Gastrocnemius medialis (tissue), 4 donors: ENCODE measurements around the gene C9orf40. TPM values are rescaled to one million over a fixed set of nuclear protein-coding genes. Genes with fewer than 3 reads are reported as not detected.

ENCODE experiments used
- ATAC-seq, 2 donors: fragments of 150-250 bp; one replicate each; pipeline ENCODE4 v1.9.1; 2016
- DNase-seq, 2 donors: peaks; one replicate each; pipeline ENCODE4 v3.0.0-alpha.2; 2019
- H3K27ac ChIP-seq, 4 donors: fragments of 200-600 bp; sonication (generic); 1 replicate in 1 of 4; 2 replicates in 3 of 4; pipeline ENCODE4 v1.5.1; 2016 to 2018; ENCODE audit warnings: mild to moderate bottlenecking in 2 of 4, moderate library complexity in 1 of 4
- H3K27me3 ChIP-seq, 3 donors: fragments of 200-600 bp; sonication (generic) in 2 of 3; 1 replicate in 1 of 3; 2 replicates in 2 of 3; pipeline versions ENCODE4 v1.5.1 to v1.6.0; 2016 to 2019; ENCODE audit warnings: mild to moderate bottlenecking in 1 of 3, moderate library complexity in 1 of 3
- H3K36me3 ChIP-seq, 2 donors: fragments of 200-600 bp; sonication (generic) in 1 of 2; one replicate each; pipeline ENCODE4 v1.5.1; 2017 to 2018
- H3K4me1 ChIP-seq, 2 donors: fragments of 200-600 bp; sonication (generic) in 1 of 2; one replicate each; pipeline ENCODE4 v1.5.1; 2016 to 2017; ENCODE audit warnings: mild to moderate bottlenecking in 2 of 2
- H3K4me3 ChIP-seq, 4 donors: fragments of 200-600 bp; sonication (generic) in 3 of 4; 1 replicate in 1 of 4; 2 replicates in 3 of 4; pipeline ENCODE4 v1.5.1; 2016 to 2019; ENCODE audit warnings: mild to moderate bottlenecking in 2 of 4
- H3K9me3 ChIP-seq, 3 donors: fragments of 200-600 bp; sonication (generic) in 2 of 3; 1 replicate in 1 of 3; 2 replicates in 2 of 3; pipeline ENCODE4 v1.5.1; 2016 to 2019
- POLR2A ChIP-seq, 2 donors: fragments of 450-650 bp; IDR thresholded peaks; one replicate each; pipeline ENCODE4 v1.6.1; 2017; ENCODE audit warnings: antibody characterized with exemption in 2 of 2, mild to moderate bottlenecking in 2 of 2, moderate library complexity in 2 of 2
- in situ Hi-C, 4 donors: fragments of 200-750 bp; cut with MboI; loops; one replicate each; pipeline versions ENCODE4 v1.15.0 to v1.8.0; 2017; ENCODE audit warnings: low sequenced_read_pairs in 4 of 4
- intact Hi-C: fragments of 100-400 bp; cut with DNase I; formaldehyde crosslinking; loops from one replicate; pipeline ENCODE4 v1.15.1; 2023; ENCODE audit warnings: low total_unique reads
- total RNA-seq, 4 donors: library from RNA; depleted of rRNA; stranded (reverse); fragments of >200 nt; gene quantifications; one replicate each; pipeline versions ENCODE4 v1.1.0 to v1.2.3, GENCODE V29; 2016
- TF ChIP-seq, protein P1 (sequence below), 5 experiments: fragments of 450-650 bp in 3 of 5; fragments of 200-600 bp in 2 of 5; sonication (generic) in 2 of 5; IDR thresholded peaks in 4 of 5; conservative IDR thresholded peaks in 1 of 5; 1 replicate in 4 of 5; 2 replicates in 1 of 5; pipeline ENCODE4 v1.5.1; 2016 to 2019; ENCODE audit warnings: antibody characterized with exemption in 5 of 5, mild to moderate bottlenecking in 3 of 5, moderate library complexity in 3 of 5

The C9orf40 gene
- total RNA-seq, 4 donors from 2014 or later = 1.2 to 4.2 (median 2.6) TPM

DNA sequence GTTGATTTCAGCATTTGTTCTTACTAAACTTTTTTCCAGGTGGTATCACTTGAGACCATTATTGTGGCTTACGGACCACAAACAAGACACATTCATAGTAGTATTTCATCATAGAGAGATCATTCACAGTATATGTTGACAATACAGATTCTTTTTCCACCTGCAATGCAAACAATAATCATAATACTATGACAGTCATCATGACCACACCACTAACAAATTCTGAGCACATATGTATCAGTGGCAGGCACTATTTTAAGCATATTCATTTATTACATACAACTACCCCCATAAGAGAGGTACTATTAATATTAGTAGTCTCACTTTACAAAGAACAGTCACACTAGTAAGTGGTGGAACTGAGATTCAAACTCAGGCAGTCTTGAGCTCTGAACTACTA, 31.0 kb upstream of the C9orf40 start:
- no peaks in the 10 kb centered on the region for H3K27me3 ChIP-seq
- no peaks in the 10 kb centered on the region for H3K36me3 ChIP-seq
- ATAC-seq (no peak), DNase-seq (no peak)
- no peak overlapping the region for H3K27ac ChIP-seq
- H3K4me3 ChIP-seq = no peak overlapping the region
- no peaks in the 10 kb centered on the region for H3K9me3 ChIP-seq
- TF ChIP-seq, protein P1, sequence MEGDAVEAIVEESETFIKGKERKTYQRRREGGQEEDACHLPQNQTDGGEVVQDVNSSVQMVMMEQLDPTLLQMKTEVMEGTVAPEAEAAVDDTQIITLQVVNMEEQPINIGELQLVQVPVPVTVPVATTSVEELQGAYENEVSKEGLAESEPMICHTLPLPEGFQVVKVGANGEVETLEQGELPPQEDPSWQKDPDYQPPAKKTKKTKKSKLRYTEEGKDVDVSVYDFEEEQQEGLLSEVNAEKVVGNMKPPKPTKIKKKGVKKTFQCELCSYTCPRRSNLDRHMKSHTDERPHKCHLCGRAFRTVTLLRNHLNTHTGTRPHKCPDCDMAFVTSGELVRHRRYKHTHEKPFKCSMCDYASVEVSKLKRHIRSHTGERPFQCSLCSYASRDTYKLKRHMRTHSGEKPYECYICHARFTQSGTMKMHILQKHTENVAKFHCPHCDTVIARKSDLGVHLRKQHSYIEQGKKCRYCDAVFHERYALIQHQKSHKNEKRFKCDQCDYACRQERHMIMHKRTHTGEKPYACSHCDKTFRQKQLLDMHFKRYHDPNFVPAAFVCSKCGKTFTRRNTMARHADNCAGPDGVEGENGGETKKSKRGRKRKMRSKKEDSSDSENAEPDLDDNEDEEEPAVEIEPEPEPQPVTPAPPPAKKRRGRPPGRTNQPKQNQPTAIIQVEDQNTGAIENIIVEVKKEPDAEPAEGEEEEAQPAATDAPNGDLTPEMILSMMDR (IDR thresholded peaks at IDR 0.05 in 4 of 5, conservative IDR thresholded peaks at IDR 0.05 in 1 of 5) = no peak
- H3K4me1 ChIP-seq = no peaks in the 10 kb centered on the region
- in situ Hi-C loops (no loop called here), intact Hi-C loops (no loop called here)

DNA sequence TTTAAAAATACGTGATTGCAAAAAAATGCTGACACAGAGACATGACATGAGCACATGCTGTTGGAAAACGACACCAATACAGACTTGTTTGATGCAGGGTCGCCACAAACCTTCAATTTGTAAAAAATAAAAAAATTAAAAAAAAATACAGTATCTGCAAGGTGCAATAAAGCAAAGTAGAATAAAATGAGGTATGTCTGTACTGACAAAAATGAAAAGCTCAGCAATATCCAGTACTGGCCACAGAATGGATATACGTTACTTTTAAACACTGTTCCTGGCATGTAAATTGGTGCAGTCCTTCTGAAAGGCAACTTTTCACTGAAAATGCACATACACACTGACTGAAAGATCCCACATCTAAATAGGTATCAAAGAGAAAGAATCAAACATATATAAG, 27.1 kb upstream of the C9orf40 start:
- Histone ChIP-seq H3K9me3 (no peaks in the 10 kb centered on the region), H3K36me3 (no peaks in the 10 kb centered on the region), H3K4me3 (no peak overlapping the region), H3K4me1 (no peaks in the 10 kb centered on the region), H3K27me3 (no peaks in the 10 kb centered on the region), H3K27ac (no peak overlapping the region)
- DNase-seq = no peak
- intact Hi-C loops (no loop called here), in situ Hi-C loops (no loop called here)
- TF ChIP-seq, protein P1 (IDR thresholded peaks at IDR 0.05 in 4 of 5, conservative IDR thresholded peaks at IDR 0.05 in 1 of 5) = no peak
- no peak for TF ChIP-seq POLR2A (IDR thresholded peaks at IDR 0.05)
- no peak for ATAC-seq

DNA sequence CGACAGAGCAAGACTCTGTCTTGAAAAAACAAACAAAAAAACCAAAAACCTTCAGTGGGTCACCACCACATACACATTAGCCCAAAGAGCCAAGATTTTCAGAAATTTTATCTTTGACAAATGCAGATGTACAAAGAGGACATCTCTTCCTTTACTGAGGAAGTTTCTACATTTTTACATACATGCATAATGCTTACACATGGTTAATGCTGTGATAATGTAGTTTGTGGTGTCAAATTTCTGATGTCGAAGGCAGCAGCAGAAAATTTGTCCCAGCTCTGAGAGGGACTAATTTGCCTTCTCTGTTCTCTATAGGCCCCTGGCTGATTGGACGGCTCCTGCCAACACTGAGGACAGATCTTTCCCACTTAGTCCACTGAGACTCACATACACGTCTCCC, 24.6 kb upstream of the C9orf40 start:
- in situ Hi-C loops (no loop called here), intact Hi-C loops (no loop called here)
- H3K4me1 ChIP-seq = no peaks in the 10 kb centered on the region
- H3K36me3 ChIP-seq = no peaks in the 10 kb centered on the region
- no peak for DNase-seq
- no peak overlapping the region for H3K27ac ChIP-seq
- no peak for ATAC-seq
- TF ChIP-seq, protein P1 (IDR thresholded peaks at IDR 0.05 in 4 of 5, conservative IDR thresholded peaks at IDR 0.05 in 1 of 5) = no peak
- TF ChIP-seq POLR2A (IDR thresholded peaks at IDR 0.05) = no peak
- no peak overlapping the region for H3K4me3 ChIP-seq
- H3K9me3 ChIP-seq = no peaks in the 10 kb centered on the region
- no peaks in the 10 kb centered on the region for H3K27me3 ChIP-seq

DNA sequence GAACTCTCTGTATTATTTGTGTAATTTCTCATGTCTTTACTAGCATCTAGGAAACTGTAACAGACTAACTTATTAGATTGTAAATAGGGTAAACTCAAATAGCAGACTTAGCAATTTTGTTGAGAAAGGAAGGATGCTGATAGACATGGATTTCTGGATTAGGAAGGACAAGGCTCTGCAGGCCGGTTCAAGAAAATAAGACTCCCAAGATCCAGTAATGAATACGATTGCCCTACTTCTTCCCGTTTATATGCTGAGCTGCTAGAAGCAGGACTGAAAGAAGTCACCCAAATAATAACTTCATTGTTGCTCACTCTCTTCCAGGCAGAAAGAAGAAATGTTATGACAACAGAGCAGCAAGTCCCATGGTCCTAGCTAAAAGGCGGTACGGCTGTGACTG, 22.8 kb upstream of the C9orf40 start:
- Histone ChIP-seq H3K36me3 (no peaks in the 10 kb centered on the region), H3K4me3 (no peak overlapping the region), H3K27me3 (no peaks in the 10 kb centered on the region), H3K9me3 (no peaks in the 10 kb centered on the region), H3K27ac (no peak overlapping the region), H3K4me1 (no peaks in the 10 kb centered on the region)
- TF ChIP-seq, protein P1 (IDR thresholded peaks at IDR 0.05 in 4 of 5, conservative IDR thresholded peaks at IDR 0.05 in 1 of 5) = no peak
- TF ChIP-seq POLR2A (IDR thresholded peaks at IDR 0.05) = no peak
- in situ Hi-C loops = no loop called here
- no peak for ATAC-seq
- DNase-seq = no peak
- intact Hi-C loops = no loop called here

DNA sequence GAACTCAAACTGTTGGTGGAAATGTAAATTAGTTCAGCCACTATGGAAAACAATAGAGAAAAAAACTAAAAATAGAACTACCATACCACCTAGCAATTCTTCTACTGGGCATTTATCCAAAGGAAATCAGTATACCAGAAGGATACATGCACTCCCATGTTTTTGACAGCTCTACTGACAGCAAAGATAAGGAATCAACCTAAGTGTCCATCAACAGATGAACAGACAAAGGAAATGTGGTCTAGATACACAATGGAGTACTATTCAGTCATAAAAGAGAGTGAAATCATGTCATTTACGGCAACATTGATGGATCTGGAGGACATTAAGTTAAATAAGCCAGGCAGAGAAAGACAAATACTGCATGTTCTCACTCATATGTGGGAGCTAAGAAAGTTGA, 21.8 kb upstream of the C9orf40 start:
- intact Hi-C loops (no loop called here), in situ Hi-C loops (no loop called here)
- H3K36me3 ChIP-seq = no peaks in the 10 kb centered on the region
- ATAC-seq (no peak), DNase-seq (no peak)
- H3K27ac ChIP-seq = no peak overlapping the region
- H3K9me3 ChIP-seq = no peaks in the 10 kb centered on the region
- TF ChIP-seq, protein P1 (IDR thresholded peaks at IDR 0.05 in 4 of 5, conservative IDR thresholded peaks at IDR 0.05 in 1 of 5) = no peak
- TF ChIP-seq POLR2A (IDR thresholded peaks at IDR 0.05) = no peak
- H3K27me3 ChIP-seq = no peaks in the 10 kb centered on the region
- no peak overlapping the region for H3K4me3 ChIP-seq
- no peaks in the 10 kb centered on the region for H3K4me1 ChIP-seq
